ENCODE results near the gene STARD3NL.
"Not testable (repeated sequence)": the region's sequence is repeated elsewhere in the genome, so short reads cannot be mapped to it uniquely, and the experiment has no call there.

The STARD3NL gene, protein sequence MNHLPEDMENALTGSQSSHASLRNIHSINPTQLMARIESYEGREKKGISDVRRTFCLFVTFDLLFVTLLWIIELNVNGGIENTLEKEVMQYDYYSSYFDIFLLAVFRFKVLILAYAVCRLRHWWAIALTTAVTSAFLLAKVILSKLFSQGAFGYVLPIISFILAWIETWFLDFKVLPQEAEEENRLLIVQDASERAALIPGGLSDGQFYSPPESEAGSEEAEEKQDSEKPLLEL

DNA sequence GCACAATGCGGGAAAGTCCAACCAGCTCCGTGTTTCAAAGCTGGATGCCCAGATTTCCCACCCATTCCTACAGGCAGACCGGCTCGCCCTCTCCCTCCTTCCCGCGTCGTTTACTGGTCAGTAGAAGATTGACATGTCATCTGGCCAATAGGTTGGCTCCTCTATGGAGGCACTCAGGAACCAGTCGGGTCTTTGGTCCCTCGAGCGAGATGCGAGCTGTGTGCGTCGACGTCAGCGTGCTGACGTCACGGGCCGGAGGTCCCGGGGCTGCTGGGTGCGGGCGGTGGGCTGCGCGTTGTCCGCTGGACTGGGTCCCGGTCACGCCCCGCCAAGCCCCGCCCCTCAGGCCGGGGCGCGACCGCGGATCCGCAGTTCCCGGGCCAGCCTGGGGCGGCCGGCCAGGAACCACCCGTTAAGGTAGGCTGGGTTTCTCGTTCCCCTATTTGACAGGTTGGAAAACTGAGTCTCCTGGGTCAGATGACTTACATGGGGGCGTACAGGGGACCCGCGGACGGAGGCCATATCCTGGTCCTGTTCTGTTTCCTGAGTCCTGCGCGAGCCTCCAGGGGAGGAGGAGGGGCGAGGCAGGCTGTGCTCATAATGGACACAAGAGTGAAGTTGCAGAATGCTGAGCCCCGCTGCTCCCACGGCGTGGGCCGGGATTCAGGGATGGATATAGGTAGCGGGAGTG is at the start of gene STARD3NL:
Gene STARD3NL (plus strand): TSS at position 242 of the 691 bp plus-strand sequence. CDS start 29,260 bp downstream, outside the sequence.
- peak; percentile 100 for DNase-seq (ENCODE audit: low read depth)

DNA sequence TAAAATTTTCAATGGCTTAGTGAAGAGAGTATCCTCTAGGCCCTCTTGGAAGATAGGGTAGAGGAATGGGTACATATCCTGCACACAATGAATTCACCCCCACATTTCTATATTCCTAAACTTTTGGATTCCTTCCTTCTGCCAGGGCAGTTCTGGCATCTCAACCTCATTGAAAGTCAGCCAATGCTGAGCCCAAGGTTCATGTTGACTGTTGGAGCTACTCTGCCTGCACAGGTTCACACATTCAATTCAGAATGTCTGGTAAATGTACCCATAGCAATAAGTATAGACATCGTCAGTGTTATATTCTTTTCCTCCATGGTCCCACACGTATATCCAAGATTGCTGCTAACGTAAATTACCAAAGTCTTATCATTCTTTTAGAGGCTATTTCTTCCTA is 48.9 kb upstream of the STARD3NL start:
- no peak for DNase-seq (ENCODE audit: low read depth)

DNA sequence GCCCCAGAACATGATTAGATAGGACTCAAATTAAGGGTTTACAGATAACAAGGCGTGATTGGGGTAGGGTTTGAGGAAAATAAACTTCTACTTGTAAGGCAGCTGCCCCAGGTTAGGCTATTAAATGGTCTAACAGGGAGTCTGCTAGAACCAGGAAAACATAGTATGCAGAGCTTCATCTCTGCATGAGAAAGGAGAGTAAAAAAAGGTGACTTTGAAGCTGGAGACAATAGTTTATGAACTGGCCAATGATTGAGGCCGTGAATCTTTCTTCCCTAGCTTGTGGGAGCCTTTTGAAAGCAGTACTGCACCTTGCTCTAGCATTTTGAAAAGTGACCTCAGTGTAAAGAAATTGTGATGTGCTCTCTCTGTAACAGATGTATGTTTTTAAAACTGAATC is 48.5 kb upstream of the STARD3NL start:
- no peak for DNase-seq (ENCODE audit: low read depth)

- DNase-seq (ENCODE audit: low read depth) = no peak
These were observed 39.9 kb upstream of the STARD3NL start for GRCh38 chr7:38138171-38138570.

DNA sequence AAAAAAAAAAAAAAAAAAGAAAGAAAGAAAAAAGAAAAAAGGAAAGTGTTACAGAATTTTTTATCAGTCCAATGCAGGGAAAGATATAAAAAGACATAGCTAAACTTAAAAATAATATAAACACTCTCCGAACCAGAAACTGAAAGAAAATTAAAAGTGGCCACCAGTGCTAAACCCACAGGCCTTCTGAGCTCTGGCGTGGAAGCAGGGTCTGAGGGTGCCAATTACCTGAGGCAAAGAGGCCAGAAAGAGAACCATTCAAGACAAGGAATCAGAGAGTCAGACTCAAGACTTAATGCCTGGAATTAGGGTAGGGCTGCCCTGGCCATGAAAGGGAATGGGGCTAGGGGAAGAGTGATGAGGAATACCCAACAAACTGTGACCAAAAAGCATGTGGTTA is 36.9 kb upstream of the STARD3NL start:
- no peak for DNase-seq (ENCODE audit: low read depth)

DNA sequence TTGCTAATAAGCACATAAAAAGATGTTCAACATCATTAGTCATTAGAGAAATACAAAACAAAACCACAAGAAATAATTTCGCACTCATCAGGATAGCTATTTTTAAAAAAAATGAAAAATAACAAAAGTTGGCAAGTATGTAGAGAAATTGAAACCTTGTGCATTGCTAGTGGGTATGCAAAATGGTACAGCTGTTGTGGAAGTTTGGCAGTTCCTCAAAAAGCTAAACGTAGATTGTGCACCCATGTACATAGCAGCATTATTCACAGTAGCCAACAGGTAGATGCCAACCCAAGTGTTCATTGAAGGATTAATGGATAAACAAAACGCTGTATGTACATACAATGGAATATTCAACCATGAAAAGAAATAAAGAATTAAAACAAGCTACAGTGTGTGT is 35.3 kb upstream of the STARD3NL start:
- no peak for DNase-seq (ENCODE audit: low read depth)

DNA sequence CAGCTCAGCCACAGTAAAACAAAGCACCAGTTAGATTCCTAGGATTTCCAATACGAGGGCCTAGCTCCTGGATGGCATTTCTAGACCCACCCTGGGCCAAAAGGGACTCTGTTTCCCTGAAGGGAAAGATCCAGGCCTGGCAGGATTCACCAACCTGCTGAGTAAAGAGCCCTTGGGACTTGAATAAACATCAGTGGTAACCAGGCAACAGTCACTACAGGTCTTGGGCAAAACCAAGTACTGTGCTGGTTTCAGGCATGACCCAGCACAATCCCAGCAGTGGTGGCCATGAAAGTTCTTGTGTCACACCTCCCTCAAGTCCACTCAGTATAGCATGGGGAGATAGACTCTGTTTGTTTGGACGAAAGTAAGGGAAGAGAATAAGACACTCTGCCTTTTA is 31.0 kb upstream of the STARD3NL start:
- DNase-seq (ENCODE audit: low read depth) = no peak

- DNase-seq (ENCODE audit: low read depth) = no peak
These were observed 26.5 kb upstream of the STARD3NL start for GRCh38 chr7:38151556-38151955.

DNA sequence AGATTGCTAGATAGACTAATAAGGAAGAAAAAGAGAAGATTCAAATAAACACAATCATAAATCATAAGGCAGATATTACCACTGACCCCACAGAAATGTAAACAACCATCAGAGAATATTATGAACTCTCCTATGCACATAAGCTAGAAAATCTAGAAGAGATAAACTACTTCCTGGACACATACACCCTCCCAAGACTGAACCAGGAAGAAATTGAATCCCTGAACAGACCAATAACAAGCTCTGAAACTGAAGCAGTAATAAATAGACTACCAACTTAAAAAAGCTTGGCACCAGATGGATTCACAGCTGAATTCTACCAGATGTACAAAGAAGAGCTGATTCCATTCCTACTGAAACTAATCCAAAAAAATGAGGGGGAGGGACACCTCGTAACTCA is 24.5 kb upstream of the STARD3NL start:
- no peak for DNase-seq (ENCODE audit: low read depth)

- DNase-seq (ENCODE audit: low read depth) = no peak
These were observed 23.8 kb upstream of the STARD3NL start for GRCh38 chr7:38154278-38154677.

DNA sequence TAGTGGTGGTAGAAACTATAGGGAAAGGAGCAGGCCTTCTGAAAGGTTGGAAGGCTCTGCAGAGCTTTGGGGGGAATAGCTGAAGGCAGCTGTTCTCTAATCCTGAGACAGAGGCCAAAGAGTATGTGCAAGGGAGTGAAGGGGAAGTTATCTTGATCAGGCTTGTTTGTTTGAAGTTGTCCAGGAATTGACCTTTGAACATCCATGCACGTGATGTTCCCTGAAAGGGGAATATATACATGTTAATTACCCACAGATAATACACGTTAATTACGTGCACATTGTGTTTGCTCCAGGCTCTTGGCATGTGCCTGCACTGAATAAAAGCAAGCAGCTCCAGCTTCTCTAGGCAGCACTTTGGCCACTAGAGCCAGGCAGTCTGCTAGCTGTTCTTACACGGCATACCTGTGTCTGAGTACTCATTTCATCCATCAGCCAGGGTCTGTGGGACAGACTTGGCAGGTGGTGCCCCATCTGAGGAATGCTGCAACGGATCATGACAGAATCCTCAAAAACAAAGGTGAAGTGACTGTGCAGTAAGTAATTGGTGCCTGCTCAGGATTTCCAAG is 18.0 kb upstream of the STARD3NL start:
- DNase-seq (ENCODE audit: low read depth) = no peak

DNA sequence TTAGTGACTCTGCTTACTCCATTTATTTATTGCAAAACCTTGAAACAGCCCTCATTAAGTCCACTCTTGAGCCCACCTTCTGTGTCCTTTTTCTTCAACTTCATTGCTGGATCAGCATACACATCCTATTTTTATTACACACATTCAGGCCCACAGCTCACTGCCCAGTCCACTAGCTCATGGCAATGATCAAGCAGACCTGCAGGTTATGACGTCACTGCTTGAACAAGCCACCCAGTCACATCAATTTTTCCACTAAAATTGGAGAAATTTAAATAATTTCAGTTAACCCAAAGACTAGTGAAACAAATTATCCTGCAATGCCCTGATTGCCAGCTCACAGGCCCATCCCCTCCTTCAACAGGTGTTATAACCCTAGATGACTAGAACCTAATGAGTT is 16.0 kb upstream of the STARD3NL start:
- no peak for DNase-seq (ENCODE audit: low read depth)

- DNase-seq (ENCODE audit: low read depth) = no peak
These were observed 14.4 kb upstream of the STARD3NL start for GRCh38 chr7:38163671-38164070.

GRCh38 chr7:38168890-38169570 is 9.0 kb upstream of the STARD3NL start:
- DNase-seq (ENCODE audit: low read depth) = no peak

DNA sequence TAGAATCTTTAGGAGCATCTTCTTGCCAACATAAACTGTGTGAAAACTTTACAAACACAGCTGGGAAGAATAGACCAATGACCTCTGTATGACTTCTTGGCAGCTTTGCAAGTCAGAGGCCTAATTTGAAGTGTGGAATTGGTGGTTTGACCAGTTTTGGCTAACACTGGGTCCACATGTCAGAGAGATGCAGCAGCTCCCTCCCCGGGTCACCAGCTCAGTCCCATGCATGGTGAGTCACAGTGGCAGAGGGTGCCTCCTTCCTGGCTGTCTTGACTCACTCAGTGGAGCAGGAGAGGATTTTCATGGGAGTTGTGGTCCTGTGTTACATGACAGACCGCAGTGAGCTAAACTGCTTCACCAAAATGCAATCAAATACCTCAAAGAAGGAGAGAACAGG is 8.2 kb upstream of the STARD3NL start:
- peak; percentile 45 for DNase-seq (ENCODE audit: low read depth)

- DNase-seq (ENCODE audit: low read depth) = no peak
These were observed 6.2 kb upstream of the STARD3NL start for GRCh38 chr7:38171623-38172391.

- not testable (repeated sequence) for DNase-seq (ENCODE audit: low read depth)
These were observed 2.5 kb upstream of the STARD3NL start for GRCh38 chr7:38175547-38175946.

- no peak for DNase-seq (ENCODE audit: low read depth)
These were observed 433 bp upstream of the STARD3NL start for GRCh38 chr7:38177621-38178003.

GRCh38 chr7:38178695-38179344 is 775 bp downstream of the STARD3NL start:
- DNase-seq (ENCODE audit: low read depth) = no peak

DNA sequence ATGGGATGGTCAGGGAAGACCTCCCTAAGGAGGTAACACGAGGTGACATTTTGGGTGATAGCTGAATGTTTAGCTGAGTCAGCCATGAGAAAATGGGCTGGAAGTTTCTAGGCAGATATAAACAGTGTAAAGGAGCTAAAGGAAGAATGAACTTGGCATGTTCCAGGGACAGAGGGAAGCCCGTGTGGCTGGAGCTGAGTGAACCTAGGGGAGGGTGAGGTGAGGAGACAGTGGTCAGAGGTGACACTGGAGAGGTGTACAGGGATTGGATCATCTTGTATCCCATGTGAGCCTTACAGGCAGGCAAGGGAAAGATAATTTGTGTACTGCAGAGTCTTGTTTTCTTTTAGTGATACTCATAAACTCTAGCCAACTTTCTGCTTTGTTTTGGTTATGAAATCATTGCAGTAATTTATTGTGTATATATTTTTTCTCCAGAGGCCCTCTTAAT is 1.8 kb downstream of the STARD3NL start:
- DNase-seq (ENCODE audit: low read depth) = no peak

DNA sequence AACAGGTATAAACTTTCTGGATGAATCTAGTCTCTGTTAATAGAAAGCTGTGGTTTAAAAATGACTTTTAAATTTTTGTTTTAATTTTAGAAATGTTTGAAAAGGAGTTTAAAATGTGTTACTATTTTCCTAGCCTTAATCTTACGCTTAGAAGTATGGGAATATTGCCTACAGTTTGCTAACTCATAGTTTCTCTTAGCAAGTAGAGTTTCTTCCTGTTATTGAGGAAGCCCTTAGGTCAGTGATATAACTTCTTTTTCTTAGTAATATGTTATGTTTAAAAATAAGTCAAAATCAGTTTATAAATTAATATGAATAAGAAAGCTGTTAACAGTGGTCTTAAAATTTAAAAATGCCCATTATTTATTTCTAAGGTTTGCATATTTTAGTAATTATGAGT is 3.1 kb downstream of the STARD3NL start:
- no peak for DNase-seq (ENCODE audit: low read depth)

DNA sequence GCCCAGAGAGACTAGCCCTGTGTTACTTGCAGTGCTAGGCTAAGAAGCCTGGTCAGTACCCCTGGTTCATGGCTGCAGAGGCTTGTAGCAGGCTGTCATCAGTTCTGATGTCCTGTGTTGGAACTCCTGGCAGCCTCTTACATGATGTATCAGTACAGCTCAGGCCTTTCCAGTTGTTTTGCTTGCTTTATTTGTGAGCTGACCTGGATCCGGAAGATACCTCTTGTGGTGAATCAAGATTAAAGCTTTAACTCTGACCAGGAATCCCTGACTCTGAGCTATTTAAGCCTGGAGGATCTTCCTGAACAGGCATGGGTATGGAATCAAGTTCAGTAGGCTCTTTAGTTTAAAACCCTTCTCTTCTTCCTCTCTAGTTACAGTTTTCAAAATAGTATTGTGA is 4.4 kb downstream of the STARD3NL start:
- no peak for DNase-seq (ENCODE audit: low read depth)
